Esophagus muscularis mucosa (tissue), 4 donors: ENCODE data around the gene CYP8B1. TPM values are rescaled to one million over a fixed set of nuclear protein-coding genes. Genes with fewer than 3 reads are reported as not detected.

Experiments
- DNase-seq: peaks from one replicate; pipeline ENCODE4 v3.0.0-alpha.2; 2017; ENCODE audit errors: extremely low spot score
- H3K27ac ChIP-seq, 4 donors: fragments of 200-600 bp; sonication (generic); replicated peaks in 1 of 4; 1 replicate in 3 of 4; 2 replicates in 1 of 4; pipeline ENCODE4 v1.5.1; 2016 to 2019; ENCODE audit warnings: mild to moderate bottlenecking in 1 of 4
- H3K27me3 ChIP-seq, 4 donors: fragments of 200-600 bp; sonication (generic); one replicate each; pipeline versions ENCODE4 v1.5.1 to v1.6.0; 2016 to 2019
- H3K36me3 ChIP-seq, 4 donors: fragments of 200-600 bp; sonication (generic); one replicate each; pipeline ENCODE4 v1.5.1; 2016 to 2019
- H3K4me1 ChIP-seq, 4 donors: fragments of 200-600 bp; sonication (generic); one replicate each; pipeline ENCODE4 v1.5.1; 2016 to 2019
- H3K4me3 ChIP-seq, 4 donors: fragments of 200-600 bp; sonication (generic); 1 replicate in 2 of 4; 2 replicates in 2 of 4; pipeline ENCODE4 v1.5.1; 2016 to 2019; ENCODE audit warnings: mild to moderate bottlenecking in 4 of 4, moderate library complexity in 1 of 4
- H3K9me3 ChIP-seq, 4 donors: fragments of 200-600 bp; sonication (generic); 1 replicate in 3 of 4; 2 replicates in 1 of 4; pipeline ENCODE4 v1.5.1; 2016 to 2019
- EP300 ChIP-seq: sonication (generic); formaldehyde crosslinking; IDR thresholded peaks from one replicate; pipeline ENCODE4 v1.6.1; 2017; ENCODE audit warnings: antibody characterized with exemption
- POLR2A ChIP-seq: fragments of 450-650 bp; IDR thresholded peaks from one replicate; pipeline ENCODE4 v1.6.1; 2017; ENCODE audit warnings: antibody characterized with exemption, moderate library complexity, mild to moderate bottlenecking, low read depth
- POLR2AphosphoS5 ChIP-seq, 2 donors: sonication (generic); formaldehyde crosslinking; IDR thresholded peaks; one replicate each; pipeline ENCODE4 v1.6.1; 2017; ENCODE audit warnings: antibody characterized with exemption in 2 of 2
- WGBS: methylation state at CpG from one replicate; pipeline ENCODE4 v1.1.5; 2018; 5-methylcytosine and 5-hydroxymethylcytosine counted together
- intact Hi-C: fragments of 100-400 bp; cut with DNase I; formaldehyde crosslinking; loops from one replicate; pipeline ENCODE4 v1.15.1; 2023
- total RNA-seq, 4 donors: library from RNA; depleted of rRNA; stranded (reverse); fragments of >200 nt; gene quantifications; one replicate each; pipeline versions ENCODE4 v1.1.0 to v1.2.1, GENCODE V29; 2016
- TF ChIP-seq, protein P1 (sequence below), 3 experiments: fragments of 200-600 bp in 2 of 3; fragments of 450-650 bp in 1 of 3; sonication (generic) in 2 of 3; IDR thresholded peaks; one replicate each; pipeline ENCODE4 v1.5.1; 2017 to 2019; ENCODE audit warnings: antibody characterized with exemption in 3 of 3, mild to moderate bottlenecking in 2 of 3, moderate library complexity in 1 of 3

The CYP8B1 gene
- total RNA-seq, 4 donors from 2014 or later: not detected

GRCh38 chr3:42827654-42828053 lies 48.0 kb downstream of the CYP8B1 start:
- Histone ChIP-seq H3K4me3 (no peak overlapping the region), H3K36me3 (no peaks in the 10 kb centered on the region), H3K27me3 (no peaks in the 10 kb centered on the region), H3K4me1 (peaks cover 0 to 12% (median 11%) of the 10 kb centered on the region in 4 donors), H3K27ac (no peak overlapping the region), H3K9me3 (no peaks in the 10 kb centered on the region)
- 78% methylated on average over 4 of the region's 4 CpGs for WGBS
- TF ChIP-seq EP300 (no peak), POLR2A (no peak), POLR2AphosphoS5 (IDR thresholded peaks at IDR 0.05) (no peak)
- TF ChIP-seq, protein P1, sequence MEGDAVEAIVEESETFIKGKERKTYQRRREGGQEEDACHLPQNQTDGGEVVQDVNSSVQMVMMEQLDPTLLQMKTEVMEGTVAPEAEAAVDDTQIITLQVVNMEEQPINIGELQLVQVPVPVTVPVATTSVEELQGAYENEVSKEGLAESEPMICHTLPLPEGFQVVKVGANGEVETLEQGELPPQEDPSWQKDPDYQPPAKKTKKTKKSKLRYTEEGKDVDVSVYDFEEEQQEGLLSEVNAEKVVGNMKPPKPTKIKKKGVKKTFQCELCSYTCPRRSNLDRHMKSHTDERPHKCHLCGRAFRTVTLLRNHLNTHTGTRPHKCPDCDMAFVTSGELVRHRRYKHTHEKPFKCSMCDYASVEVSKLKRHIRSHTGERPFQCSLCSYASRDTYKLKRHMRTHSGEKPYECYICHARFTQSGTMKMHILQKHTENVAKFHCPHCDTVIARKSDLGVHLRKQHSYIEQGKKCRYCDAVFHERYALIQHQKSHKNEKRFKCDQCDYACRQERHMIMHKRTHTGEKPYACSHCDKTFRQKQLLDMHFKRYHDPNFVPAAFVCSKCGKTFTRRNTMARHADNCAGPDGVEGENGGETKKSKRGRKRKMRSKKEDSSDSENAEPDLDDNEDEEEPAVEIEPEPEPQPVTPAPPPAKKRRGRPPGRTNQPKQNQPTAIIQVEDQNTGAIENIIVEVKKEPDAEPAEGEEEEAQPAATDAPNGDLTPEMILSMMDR (IDR thresholded peaks at IDR 0.05): no peak
- intact Hi-C loops: loop anchor here (2.0 kb wide), 1 partner anchor 47 kb away; no protein-coding TSS in a partner anchor
- DNase-seq: no peak

DNA sequence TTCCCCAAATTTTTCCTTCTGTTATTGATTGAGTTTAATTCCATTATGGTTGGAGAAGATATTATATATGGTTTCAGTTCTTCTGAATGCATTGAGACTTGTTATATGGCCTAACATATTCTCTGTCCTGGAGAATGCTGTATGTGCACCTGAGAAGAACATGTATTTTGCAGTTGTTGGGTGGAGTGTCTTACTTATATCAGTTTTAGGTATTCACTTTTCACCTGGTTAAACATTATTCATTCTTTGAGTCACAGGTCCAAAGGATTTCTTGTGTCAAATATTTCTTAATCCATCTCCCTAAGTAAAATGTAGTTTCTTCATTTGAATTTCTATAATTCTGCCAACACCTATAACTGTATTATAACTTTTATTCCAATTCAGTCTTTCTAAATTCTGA lies 48.7 kb downstream of the CYP8B1 start:
- Histone ChIP-seq H3K4me3 (no peak overlapping the region), H3K27ac (no peak overlapping the region), H3K4me1 (peaks cover 0 to 12% (median 11%) of the 10 kb centered on the region in 4 donors), H3K27me3 (no peaks in the 10 kb centered on the region), H3K9me3 (no peaks in the 10 kb centered on the region), H3K36me3 (no peaks in the 10 kb centered on the region)
- DNase-seq: no peak
- intact Hi-C loops: no loop called here
- TF ChIP-seq POLR2A (no peak), EP300 (no peak), POLR2AphosphoS5 (IDR thresholded peaks at IDR 0.05) (no peak)
- TF ChIP-seq, protein P1 (IDR thresholded peaks at IDR 0.05): no peak

DNA sequence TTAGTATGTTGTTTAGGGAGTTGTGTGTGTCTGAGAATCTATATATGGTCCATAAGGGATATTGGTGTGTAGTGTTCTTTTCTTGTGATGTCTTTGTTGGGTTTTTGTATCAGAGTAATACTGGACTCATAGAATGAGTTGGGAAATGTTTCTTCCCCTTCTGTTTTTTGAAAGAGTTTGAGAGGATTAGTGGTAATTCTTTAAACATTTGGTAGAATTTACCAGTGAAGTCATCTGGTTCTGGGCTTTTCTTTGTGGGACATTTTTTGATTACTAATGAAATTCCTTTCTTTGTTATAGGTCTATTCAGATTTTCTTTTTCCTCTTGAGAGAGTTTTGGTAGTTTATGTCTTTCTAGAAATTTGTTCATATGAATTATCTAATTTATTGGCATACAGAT lies 49.5 kb downstream of the CYP8B1 start:
- intact Hi-C loops: no loop called here
- DNase-seq: no peak
- TF ChIP-seq POLR2AphosphoS5 (IDR thresholded peaks at IDR 0.05) (no peak), EP300 (no peak), POLR2A (no peak)
- TF ChIP-seq, protein P1 (IDR thresholded peaks at IDR 0.05): no peak
- Histone ChIP-seq H3K36me3 (no peaks in the 10 kb centered on the region), H3K27me3 (no peaks in the 10 kb centered on the region), H3K27ac (no peak overlapping the region), H3K4me1 (peaks cover 0 to 8% (median 8%) of the 10 kb centered on the region in 4 donors), H3K9me3 (no peaks in the 10 kb centered on the region), H3K4me3 (no peak overlapping the region)

DNA sequence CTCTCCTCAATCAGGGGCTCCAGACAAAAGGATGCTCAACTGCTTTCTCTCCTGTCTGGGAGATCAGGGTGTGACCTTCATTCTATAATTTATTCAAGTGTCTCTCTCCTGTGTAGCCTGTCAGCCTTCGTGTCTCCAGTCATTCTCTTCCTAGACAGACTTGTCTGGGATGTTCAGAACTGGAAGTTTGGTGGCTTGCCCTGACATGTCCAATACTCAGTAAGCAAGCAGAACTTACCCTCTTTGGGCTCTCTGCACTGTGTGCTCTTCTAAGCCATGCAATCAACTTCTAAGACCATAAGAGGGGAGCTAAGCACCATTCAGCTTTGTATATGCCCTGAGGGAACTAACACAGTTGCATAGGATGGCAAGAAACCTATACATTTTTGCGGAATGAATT lies 52.3 kb downstream of the CYP8B1 start:
- no peaks in the 10 kb centered on the region for H3K36me3 ChIP-seq
- TF ChIP-seq POLR2AphosphoS5 (IDR thresholded peaks at IDR 0.05): no peak
- TF ChIP-seq EP300: no peak
- no peak for TF ChIP-seq POLR2A
- TF ChIP-seq, protein P1 (IDR thresholded peaks at IDR 0.05): no peak
- intact Hi-C loops: no loop called here

GRCh38 chr3:42822828-42823227 lies 52.9 kb downstream of the CYP8B1 start:
- WGBS: 93% methylated on average over 3 of the region's 3 CpGs
- peaks cover 0 to 12% (median 10%) of the 10 kb centered on the region in 4 donors for H3K4me1 ChIP-seq
- H3K27me3 ChIP-seq: no peaks in the 10 kb centered on the region
- H3K4me3 ChIP-seq: no peak overlapping the region
- H3K36me3 ChIP-seq: no peaks in the 10 kb centered on the region
- H3K27ac ChIP-seq: no peak overlapping the region
- no peak for DNase-seq
- H3K9me3 ChIP-seq: no peaks in the 10 kb centered on the region
- TF ChIP-seq POLR2AphosphoS5 (IDR thresholded peaks at IDR 0.05) (no peak), EP300 (no peak), POLR2A (no peak)
- TF ChIP-seq, protein P1 (IDR thresholded peaks at IDR 0.05): no peak
- intact Hi-C loops: no loop called here

More for the DNA sequence above, 52.3 kb downstream of the CYP8B1 start:
- Histone ChIP-seq H3K4me1 (peaks cover 0 to 12% (median 10%) of the 10 kb centered on the region in 4 donors), H3K27me3 (no peaks in the 10 kb centered on the region), H3K9me3 (no peaks in the 10 kb centered on the region), H3K4me3 (no peak overlapping the region), H3K27ac (no peak overlapping the region)
- WGBS: 81% methylated on average over 2 of the region's 2 CpGs
- no peak for DNase-seq
